HG02884 (cell line): ENCODE data around the gene P2RY4.
"Not testable (repeated sequence)": the region's sequence is repeated elsewhere in the genome, so short reads cannot be mapped to it uniquely, and the experiment has no call there.

Experiments used
- ATAC-seq: cut with Tn5 transposase; IDR thresholded peaks from one replicate; pipeline ENCODE4 v1.9.1; 2021; ENCODE audit warnings: mild to moderate bottlenecking, moderate library complexity; ENCODE audit not compliant: unreplicated experiment

The P2RY4 gene

GRCh38 chrX:70260104-70260503 is at the start of gene P2RY4:
Gene P2RY4 (minus strand): TSS chrX:70260204. CDS start chrX:70259624, 580 bp downstream.
- no peak for ATAC-seq

- ATAC-seq = no peak
These were observed 41.7 kb upstream of the P2RY4 start for GRCh38 chrX:70301716-70302115.

GRCh38 chrX:70293621-70294020 is 33.6 kb upstream of the P2RY4 start:
- ATAC-seq = no peak

GRCh38 chrX:70292788-70293187 is 32.8 kb upstream of the P2RY4 start:
- no peak for ATAC-seq

GRCh38 chrX:70289793-70290770 is 30.1 kb upstream of the P2RY4 start, which contains the start of the genes KIF4A and PDZD11:
Gene KIF4A (plus strand): TSS chrX:70290104. CDS start chrX:70290459, 355 bp downstream.
Gene PDZD11 (minus strand): TSS chrX:70289927. CDS start chrX:70289341, 586 bp downstream.
- ATAC-seq = peak; percentile 97

GRCh38 chrX:70289168-70289792 is 29.3 kb upstream of the P2RY4 start:
- ATAC-seq = no peak

GRCh38 chrX:70281951-70282350 is 21.9 kb upstream of the P2RY4 start, which contains the start of gene RAB41:
Gene RAB41 (plus strand): TSS chrX:70282172. CDS start chrX:70282218, 46 bp downstream.
- ATAC-seq = no peak

GRCh38 chrX:70280573-70280972 is 20.6 kb upstream of the P2RY4 start:
- no peak for ATAC-seq

GRCh38 chrX:70279081-70279480 is 19.1 kb upstream of the P2RY4 start:
- ATAC-seq = no peak

- ATAC-seq = not testable (repeated sequence)
These were observed 14.0 kb upstream of the P2RY4 start for GRCh38 chrX:70274029-70274428.

GRCh38 chrX:70268034-70268433 is 8.0 kb upstream of the P2RY4 start, which contains the start of gene ARR3:
Gene ARR3 (plus strand): TSS chrX:70268334. CDS start chrX:70269386, 1,052 bp downstream.
- no peak for ATAC-seq

- no peak for ATAC-seq
These were observed 4.8 kb upstream of the P2RY4 start for GRCh38 chrX:70264784-70265183.

GRCh38 chrX:70262952-70263567 is 3.1 kb upstream of the P2RY4 start:
- peak; percentile 54 for ATAC-seq

GRCh38 chrX:70257423-70258288 is 2.3 kb downstream of the P2RY4 start:
- ATAC-seq = no peak

- ATAC-seq = no peak
These were observed 4.6 kb downstream of the P2RY4 start for GRCh38 chrX:70255452-70255851.

GRCh38 chrX:70254909-70255308 is 5.1 kb downstream of the P2RY4 start:
- no peak for ATAC-seq

GRCh38 chrX:70254063-70254400 is 6.0 kb downstream of the P2RY4 start:
- no peak for ATAC-seq

GRCh38 chrX:70253377-70254062 is 6.5 kb downstream of the P2RY4 start:
- ATAC-seq = no peak

GRCh38 chrX:70252491-70252890 is 7.5 kb downstream of the P2RY4 start:
- no peak for ATAC-seq

- no peak for ATAC-seq
These were observed 12.8 kb downstream of the P2RY4 start for GRCh38 chrX:70247252-70247651.
